Parathyroid adenoma (tissue), 2 donors: Measurements from ENCODE around the gene RPL3.

ENCODE experiments used
- H2AFZ ChIP-seq: fragments of 300-600 bp; sonication (generic); one replicate; pipeline ENCODE4 v1.7.0; 2017; ENCODE audit warnings: antibody characterized with exemption, mild to moderate bottlenecking
- H3K27ac ChIP-seq: fragments of 300-600 bp; sonication (generic); one replicate; pipeline ENCODE4 v1.7.0; 2017
- H3K27me3 ChIP-seq: fragments of 300-600 bp; sonication (generic); one replicate; pipeline ENCODE4 v1.7.0; 2017; ENCODE audit warnings: low read length; ENCODE audit not compliant: control insufficient read depth, insufficient read depth
- H3K36me3 ChIP-seq: fragments of 300-600 bp; sonication (generic); one replicate; pipeline ENCODE4 v1.7.0; 2017; ENCODE audit warnings: low read length; ENCODE audit not compliant: control insufficient read depth, insufficient read depth
- H3K4me1 ChIP-seq: fragments of 300-600 bp; sonication (generic); one replicate; pipeline ENCODE4 v1.7.0; 2017; ENCODE audit warnings: control low read depth
- H3K4me2 ChIP-seq: fragments of 300-600 bp; sonication (generic); one replicate; pipeline ENCODE4 v1.7.0; 2017; ENCODE audit warnings: low read length
- H3K4me3 ChIP-seq: fragments of 300-600 bp; sonication (generic); one replicate; pipeline ENCODE4 v1.7.0; 2017; ENCODE audit warnings: low read depth, low read length
- H3K79me2 ChIP-seq: fragments of 300-600 bp; sonication (generic); one replicate; pipeline ENCODE4 v1.7.0; 2017; ENCODE audit warnings: control low read depth
- H3K9ac ChIP-seq: fragments of 300-600 bp; sonication (generic); one replicate; pipeline ENCODE4 v1.7.0; 2017; ENCODE audit warnings: mild to moderate bottlenecking
- H3K9me3 ChIP-seq: fragments of 300-600 bp; sonication (generic); one replicate; pipeline ENCODE4 v1.7.0; 2017; ENCODE audit warnings: low read length; ENCODE audit not compliant: control insufficient read depth
- CTCF ChIP-seq: fragments of 300-600 bp; sonication (generic); IDR thresholded peaks from one replicate; pipeline ENCODE4 v1.7.0; 2017; ENCODE audit warnings: antibody characterized with exemption, mild to moderate bottlenecking
- donor health status: primary hyperparathyroidism.

RPL3 gene

GRCh38 chr22:39291523-39291922 lies 27.9 kb downstream of the RPL3 start:
- Histone ChIP-seq H3K9me3 (no peaks in the 10 kb centered on the region), H3K79me2 (no peaks in the 10 kb centered on the region), H3K4me1 (peaks cover 31% of the 10 kb centered on the region), H3K4me2 (no peak overlapping the region), H2AFZ (peak overlapping the region; percentile 70), H3K27ac (peak overlapping the region; percentile 97), H3K27me3 (no peaks in the 10 kb centered on the region), H3K4me3 (no peak overlapping the region), H3K9ac (no peak overlapping the region), H3K36me3 (no peaks in the 10 kb centered on the region)
- no peak for TF ChIP-seq CTCF

GRCh38 chr22:39290724-39291161 lies 28.7 kb downstream of the RPL3 start:
- no peaks in the 10 kb centered on the region for H3K36me3 ChIP-seq
- peaks cover 31% of the 10 kb centered on the region for H3K4me1 ChIP-seq
- no peaks in the 10 kb centered on the region for H3K9me3 ChIP-seq
- no peaks in the 10 kb centered on the region for H3K27me3 ChIP-seq
- peak overlapping the region; percentile 70 for H2AFZ ChIP-seq
- no peak overlapping the region for H3K9ac ChIP-seq
- H3K4me3 ChIP-seq = no peak overlapping the region
- H3K4me2 ChIP-seq = peak overlapping the region; percentile 37
- H3K79me2 ChIP-seq = no peaks in the 10 kb centered on the region
- H3K27ac ChIP-seq = peak overlapping the region; percentile 97
- no peak for TF ChIP-seq CTCF

- H3K4me2 ChIP-seq = no peak overlapping the region
- H2AFZ ChIP-seq = peak overlapping the region; percentile 70
- no peaks in the 10 kb centered on the region for H3K36me3 ChIP-seq
- H3K79me2 ChIP-seq = no peaks in the 10 kb centered on the region
- H3K27ac ChIP-seq = peak overlapping the region; percentile 97
- TF ChIP-seq CTCF = no peak
- H3K27me3 ChIP-seq = no peaks in the 10 kb centered on the region
- no peak overlapping the region for H3K9ac ChIP-seq
- H3K4me3 ChIP-seq = no peak overlapping the region
- no peaks in the 10 kb centered on the region for H3K9me3 ChIP-seq
- peaks cover 31% of the 10 kb centered on the region for H3K4me1 ChIP-seq
Observed at GRCh38 chr22:39289975-39290720, 29.3 kb downstream of the RPL3 start.

GRCh38 chr22:39289533-39289932 lies 29.9 kb downstream of the RPL3 start:
- Histone ChIP-seq H3K36me3 (no peaks in the 10 kb centered on the region), H3K27ac (no peak overlapping the region), H3K4me3 (no peak overlapping the region), H3K79me2 (no peaks in the 10 kb centered on the region), H2AFZ (no peak overlapping the region), H3K4me1 (peaks cover 28% of the 10 kb centered on the region), H3K9ac (no peak overlapping the region), H3K4me2 (no peak overlapping the region), H3K27me3 (no peaks in the 10 kb centered on the region), H3K9me3 (no peaks in the 10 kb centered on the region)
- TF ChIP-seq CTCF = no peak
